Measurements from ENCODE around the gene FLOT1.

FLOT1 gene

DNA sequence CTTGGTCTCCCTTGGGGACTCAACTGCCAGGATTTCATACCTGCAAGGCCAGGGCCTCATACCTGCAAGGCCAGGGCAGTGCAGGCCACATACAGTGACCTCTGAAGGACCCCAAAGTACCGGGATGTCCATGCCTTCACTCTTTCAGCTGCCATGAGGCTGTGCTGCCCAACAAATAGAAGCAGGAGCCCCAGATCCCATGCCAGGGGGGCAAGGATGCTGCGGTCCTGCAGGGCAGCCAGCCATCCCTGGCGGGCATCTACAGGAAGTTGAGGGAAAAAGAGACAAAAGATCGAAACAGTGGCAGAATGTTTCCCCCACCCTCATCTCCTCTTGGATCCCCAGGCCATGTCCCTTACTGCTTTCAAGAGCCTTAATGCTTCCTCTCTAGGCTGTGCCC, 52.5 kb downstream of the FLOT1 start:
- no peak for DNase-seq

DNA sequence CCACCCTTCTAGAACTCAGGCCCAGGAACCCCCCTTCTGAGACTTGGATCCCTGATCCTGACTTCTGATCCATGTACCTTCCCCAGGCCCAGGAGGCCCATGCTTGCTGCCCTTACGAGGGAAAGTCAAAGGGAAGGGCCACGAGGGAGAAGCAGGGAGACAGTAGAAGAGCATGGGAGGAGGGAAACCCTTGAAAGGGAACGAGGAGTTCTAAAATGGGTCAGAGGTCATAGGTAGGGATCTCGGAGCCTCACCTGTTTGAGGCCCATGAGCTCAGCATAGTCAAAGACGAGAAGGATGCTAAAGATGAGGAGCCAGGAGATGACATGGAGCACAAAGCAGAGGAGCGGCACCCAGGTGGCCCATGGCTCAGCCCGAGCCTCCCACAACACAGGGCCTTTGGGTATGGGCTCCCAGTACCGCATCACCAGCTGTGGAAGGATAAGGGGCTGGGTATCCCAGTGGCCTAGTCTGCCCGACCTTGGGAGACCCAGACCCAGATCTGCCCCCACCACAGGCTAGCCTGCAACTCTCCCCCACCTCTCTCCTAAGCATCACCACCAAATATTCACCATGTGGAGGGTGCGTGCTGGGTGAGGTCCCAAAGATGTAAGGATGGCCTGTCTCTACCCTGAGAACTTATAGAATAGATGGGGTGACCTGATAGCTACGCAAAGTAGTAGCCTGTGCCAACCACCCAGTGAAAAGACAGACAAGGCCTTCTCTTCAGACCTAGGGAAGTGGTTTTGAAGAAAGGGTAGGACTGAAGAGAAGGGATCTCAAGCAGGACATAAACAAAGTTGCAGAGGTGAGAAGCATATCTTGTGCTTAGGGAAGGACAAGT, 53.2 kb downstream of the FLOT1 start:
- DNase-seq, result no peak

DNA sequence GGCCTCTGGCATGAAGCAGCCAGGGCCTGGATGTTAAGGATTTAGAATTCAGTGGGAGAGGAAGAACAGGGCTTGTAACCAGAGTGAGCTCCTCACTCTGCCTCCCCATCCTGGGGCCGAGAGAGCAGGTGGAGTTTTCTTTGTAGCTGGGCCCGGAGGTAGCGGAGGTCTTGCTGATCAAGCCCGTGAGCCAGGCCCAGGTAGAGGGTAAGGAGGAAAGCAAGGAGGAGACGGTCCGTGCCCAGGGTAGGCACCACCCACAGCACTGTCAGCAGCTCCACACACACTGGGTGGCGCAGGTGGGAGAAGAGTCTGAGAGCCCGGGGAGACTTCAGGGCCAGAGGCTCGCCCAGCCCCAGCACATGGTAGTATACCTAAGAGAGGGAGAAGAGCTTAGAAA, 53.9 kb downstream of the FLOT1 start:
- no peak for DNase-seq

DNA sequence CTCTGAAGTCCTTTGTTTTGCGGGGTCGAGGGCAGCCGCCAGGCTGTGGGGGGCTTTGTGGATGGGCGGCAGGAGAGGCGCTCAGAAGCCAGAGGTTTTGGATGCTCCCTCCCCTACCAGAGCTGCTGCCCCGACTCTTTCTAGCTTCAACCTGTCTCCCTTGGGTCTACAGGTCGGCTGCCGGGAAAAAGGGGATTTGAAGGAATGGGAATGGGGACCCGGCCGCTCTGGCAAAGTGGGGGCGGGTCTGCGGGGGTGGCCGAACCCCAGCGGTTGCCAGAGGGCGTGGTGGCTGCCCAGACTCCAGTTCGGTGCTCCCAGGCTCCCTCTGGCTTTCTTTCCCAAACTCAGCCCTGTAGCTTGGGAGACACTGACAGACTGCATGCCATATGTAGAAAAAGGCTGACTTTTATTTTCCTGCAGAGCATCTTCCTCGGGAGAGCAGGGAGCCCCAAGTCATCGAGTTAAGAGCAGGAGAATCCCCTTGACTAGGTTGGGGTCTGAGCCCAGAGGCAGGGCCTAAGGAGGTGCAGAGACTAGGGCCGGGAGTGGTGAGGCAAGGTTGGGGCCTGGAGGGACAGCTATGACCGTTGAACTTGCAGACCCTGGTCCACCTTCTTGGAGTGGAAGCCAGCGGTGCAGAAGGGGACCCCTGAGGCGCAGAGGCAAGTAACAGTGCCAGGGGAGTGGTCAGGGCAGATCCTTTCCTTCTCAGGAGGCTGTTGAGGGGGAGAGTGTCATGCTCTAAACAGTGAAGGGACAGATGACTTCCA, 54.6 kb downstream of the FLOT1 start:
- no peak for DNase-seq

DNA sequence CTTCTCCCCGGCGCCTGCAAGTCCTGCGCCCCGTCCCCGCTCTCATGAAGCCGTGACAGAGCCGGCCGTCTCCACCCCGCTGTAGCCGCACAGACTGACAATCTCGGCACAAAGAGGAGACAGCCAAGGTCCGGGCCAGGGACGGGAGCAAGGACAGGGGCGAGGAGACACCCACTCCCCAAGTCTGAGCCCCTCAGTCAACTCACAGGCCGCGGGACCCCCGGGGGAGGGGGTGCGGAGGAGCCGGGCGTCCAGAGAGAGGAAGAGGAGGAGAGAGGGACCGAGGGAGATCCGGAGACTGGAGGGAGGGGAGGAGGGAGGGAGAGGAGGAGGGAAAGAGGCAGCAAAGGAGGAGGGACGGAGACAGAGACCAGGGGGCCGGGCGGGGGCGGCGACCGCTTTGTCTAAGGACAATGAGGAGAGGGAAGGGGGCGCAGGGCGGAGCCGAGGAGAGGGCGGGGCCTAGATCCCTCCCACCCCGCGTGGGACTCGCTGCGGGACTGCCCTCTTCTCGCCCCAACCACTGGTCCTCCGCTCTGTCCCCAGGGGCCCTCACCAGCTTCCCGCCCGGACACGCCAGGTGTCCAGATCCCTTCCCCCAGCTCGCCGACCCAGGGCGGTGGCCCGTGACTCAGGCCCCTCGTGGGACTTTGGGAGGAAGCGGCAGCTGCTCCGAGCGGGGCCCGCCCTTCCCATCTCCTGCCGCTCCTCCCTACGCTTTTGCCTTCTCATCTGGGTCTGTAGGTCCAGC, 55.4 kb downstream of the FLOT1 start:
- peak; percentile 60 for DNase-seq

DNA sequence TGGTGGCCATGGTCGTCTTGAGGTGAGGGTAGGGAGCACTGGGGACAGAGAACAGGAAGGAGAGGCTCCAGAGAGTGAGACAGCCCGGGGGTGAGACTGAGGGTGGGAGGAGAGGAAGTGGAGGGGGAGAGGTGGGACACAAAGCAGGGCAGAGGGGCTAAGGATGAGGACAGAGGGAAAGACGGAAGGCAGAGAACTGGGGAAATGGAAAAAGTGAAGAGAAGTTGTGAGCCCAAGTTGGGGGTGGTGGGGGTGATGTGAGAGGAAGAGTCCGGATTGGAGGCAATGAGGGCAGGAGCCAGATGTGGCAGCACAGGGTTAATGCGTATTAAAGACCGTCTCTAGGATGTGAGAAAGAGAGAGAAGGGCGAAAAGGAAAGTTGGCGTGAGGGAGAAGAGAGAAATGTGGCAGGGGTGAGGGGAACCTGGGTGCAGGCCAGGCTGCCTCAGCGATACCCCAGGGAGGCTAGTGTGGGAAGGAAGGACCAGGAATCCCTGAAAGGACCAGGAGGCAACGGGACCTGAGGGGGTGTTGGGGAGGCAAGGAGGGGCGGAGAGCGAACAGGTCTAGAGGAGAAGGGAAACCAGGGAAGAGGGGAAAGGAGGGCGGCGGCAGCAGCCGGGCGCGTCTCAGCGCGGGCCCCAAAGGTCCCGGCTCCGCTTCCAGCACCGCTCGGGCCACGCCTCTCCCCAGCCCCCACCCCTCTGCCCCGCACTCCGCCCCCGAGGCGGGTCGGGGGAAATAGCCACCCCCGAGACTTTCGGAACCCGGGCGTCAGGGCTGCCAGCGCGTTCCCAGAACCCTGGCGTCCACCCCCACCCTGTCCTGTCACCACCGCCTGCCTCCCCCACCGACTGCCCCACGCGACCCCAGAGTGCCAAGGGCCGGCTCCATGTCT, 56.2 kb downstream of the FLOT1 start, which contains the start of gene PPP1R18:
PPP1R18 (minus strand) TSS at position 637 of the 899 bp plus-strand sequence; CDS start at position 10, 627 bp downstream.
- peak; percentile 65 for DNase-seq

DNA sequence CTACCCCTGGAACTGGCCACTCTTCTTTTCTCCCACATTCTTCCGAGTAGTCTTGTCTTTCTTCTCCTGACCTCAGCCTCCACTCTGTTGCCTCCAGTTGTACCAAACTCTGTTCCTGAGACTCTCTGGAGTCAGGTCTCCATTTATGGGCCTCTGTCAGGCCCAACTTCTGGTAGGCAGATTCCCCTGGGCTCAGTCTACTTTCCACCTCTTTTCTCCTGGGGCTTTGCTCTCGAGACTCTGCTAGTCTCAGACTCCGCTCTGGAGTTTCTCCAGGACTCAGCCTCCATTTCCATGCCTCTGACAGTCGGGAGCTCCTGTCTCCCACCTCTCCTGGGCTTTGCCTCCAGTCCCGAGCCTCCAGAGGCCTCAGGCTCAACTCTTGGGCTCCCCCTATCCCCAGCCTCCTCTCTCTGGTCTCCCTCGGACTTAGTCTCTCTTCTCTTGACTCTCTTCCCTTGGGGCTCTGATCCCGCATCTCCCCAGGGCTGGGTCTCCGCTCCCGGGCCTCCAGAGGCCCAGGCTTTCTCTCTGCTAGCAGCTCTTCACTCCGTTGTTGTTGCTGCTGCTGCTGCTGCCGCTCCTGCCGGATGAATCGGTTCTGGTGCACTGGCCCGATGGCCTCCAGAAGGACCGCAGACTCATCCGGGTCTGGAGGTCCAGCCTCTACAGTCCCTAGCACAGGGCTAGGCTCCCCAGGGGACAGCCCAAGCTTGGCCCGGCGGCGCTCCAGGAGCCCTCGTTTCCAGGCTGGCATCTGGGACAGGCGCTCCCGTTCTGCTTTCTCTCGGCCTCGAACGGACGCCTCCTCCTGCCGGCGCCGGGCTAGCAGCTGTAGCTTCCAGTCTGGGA, 57.1 kb downstream of the FLOT1 start:
- no peak for DNase-seq

DNA sequence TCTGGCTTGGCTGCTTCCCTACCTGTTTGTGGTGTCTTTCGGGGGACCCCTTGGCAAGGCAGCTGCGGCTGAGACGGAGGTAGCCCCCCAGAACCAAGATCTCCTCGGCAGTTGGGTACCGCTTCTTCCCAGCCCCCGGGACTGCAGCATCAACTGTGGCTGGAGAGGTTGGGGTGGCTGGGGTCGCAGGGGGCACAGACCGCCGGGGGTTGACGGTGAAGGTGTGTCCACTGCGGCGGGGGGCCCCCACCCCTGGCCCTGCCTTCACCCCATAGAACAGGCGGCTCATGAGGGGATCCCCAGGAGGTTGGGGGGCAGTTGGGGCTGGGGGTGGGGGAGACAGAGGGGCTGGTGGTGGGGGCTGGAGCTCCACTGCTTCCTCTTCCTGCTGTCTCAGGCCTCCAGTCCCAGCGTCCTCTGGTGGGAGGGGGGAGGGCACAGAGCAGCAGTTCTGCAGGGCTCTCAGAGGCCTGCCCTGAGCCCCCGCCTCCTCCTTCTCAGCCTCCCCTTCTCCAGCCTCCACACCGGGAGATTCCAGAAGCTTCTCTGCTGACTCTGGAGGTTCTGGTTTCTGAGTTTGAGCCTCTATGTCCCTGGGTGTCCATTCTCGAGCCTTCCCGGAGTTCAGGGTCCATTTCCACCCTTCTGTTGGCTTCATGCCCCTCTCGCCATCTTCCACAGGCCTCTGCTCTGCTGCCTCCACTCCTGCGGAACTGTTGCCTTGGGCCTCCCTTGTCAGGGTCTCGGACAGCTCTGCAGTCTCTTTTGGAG, 57.9 kb downstream of the FLOT1 start:
- no peak for DNase-seq

DNA sequence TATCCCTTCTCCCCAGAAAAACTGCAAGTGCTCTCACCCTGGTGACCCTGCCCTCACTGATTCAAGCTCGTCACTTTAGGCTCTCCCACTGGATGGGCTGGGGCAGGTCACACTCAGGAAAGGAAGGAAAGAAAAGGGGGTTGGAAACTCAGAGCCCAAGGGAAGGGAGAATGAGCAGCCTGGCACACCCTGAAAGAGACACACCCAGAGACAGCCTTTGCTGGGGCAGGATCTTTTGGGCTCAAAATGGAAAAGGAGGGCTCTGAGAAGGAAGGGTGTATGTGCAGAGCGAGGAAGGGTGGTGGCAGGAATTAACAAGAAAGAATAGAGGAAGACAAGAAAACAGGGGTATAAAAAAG, 58.5 kb downstream of the FLOT1 start:
- no peak for DNase-seq

GRCh38 chr6:30683183-30683979, 59.1 kb downstream of the FLOT1 start:
- no peak for DNase-seq

DNA sequence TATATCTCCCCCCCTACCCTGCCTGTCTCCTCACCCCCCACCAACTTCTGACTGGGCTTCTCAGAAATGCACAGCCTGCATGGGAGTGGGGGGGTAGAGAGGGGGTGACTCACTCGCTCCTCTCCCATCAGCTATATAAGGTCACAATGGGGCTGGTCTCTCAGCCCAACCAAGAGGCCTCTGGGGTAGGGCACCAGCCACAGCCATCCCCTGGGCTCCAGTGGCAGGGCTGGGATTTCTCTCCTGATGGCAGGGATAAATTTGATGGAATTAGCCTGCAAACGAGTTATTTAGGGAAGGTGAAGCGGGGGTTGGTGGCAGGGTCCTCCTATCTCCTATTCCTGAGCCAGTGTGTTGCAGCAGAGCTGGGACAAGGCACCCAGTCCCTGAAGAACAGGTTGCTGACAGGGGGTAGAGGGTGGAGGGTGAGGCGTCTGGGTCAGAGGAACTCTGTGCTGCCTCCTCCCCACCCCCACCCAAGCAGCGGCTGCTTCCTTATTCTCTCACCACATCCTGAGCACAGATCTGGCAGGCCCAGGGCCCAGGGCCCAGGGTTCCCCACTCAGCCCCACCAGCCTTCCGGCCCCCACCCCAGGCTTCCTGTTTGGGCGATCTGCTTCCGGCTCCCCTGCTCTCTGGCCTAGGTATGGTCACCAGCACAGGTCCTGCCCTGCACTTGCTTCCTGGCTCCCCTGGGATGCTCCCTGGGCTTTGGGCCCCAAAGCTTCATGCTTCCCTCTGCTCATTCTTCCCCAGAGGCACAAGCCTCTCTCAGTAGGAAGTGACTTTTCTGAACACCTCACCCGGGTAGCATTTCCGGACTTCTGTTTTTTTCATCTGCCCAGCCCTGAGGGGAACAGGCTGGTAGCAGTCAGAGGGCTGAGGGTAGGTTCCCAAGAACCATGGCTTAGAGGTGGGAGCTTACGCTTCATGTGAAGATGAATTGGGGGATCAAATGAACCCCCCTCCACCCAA, 60.1 kb downstream of the FLOT1 start:
- DNase-seq, result peak; percentile 68

DNA sequence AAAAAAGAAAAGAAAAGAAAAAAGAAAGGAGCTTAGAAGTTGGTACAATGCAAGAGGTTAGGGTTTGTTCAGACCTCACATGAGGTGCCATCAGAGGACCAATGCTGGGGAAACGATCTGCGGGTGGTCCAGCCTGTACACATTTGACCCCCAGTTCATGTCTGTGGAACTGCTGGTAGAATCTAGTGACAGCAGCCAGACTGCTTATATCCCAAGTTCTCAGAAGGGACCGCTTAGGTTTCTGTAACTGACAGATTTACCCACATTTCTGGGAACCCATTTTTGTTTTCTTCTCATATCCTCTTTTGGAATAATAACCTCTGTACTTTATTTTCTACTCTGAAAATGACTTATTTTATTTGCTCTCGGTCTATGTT, 60.7 kb downstream of the FLOT1 start:
- no peak for DNase-seq

DNA sequence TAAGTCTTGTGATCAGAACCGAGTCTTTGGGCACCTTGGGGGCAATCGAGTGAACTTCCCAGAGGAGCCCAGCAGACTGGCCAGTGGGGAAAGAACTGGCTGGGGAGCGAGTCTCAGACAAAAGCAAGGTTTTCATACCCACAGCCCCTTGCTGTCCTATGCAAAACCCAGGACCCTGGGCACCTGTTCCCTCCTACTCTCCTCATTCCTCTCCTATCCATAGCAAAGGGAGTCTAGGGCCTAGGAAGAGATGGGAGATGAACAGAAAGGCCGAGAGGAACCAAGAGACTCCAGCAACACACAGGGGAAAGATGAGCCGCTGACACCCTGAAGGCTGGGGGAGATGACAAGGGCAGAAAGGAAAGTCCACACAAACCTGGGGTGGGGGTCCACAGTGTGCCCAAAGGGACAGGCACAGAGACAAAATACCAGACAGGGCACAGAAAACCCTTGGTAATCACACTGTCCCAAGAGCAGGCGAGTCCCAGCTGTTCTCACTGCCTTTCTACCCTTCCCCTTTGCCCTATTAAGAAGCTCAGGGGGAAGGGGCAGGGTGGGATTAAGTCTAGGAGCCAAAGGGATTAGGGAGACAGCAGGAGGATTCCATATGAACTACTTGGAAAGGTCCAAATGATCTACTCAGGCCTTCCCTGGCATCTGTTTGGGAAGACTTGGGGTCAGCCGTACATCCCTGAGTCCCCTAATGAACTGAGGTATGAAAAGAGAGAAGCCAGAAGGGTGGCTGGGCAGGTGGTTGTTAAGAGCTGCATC, 62.5 kb downstream of the FLOT1 start:
- DNase-seq, result no peak

DNA sequence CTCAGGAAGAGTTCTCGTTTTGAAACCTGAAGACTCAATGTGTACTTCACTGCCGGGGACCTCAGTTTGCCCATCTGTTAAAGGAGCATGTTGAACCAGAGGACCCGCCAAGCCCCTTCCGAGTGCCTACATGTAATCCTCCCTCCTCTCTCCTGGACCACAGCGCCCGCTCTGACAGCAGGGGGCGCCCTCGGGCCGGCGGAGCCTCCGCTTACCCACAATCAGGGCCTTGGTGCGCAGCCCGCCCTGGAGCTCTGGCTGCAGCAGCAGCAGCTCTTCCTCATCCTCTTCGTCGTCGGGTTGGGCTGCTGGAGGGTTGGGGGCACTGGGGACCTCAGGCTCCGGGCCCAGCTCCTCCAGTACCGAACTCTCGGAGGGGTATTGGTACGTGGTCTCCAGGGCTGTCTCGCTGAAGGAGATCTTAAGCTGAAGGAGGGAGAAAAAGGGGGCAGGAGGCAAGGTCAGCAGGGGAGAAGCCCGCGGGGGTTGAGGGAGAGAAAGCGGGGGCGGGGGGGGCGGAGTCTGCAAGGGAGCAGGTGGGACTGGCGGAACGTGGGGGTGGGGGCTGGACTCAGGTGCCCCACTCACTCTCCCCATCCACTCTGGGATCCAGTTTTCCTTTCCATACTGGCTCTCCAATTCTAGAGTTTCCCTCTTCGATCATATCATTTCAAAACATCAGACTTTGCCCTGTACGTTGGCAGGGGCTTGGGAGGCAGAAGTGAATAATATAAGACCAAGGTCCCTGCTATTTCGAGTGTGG, 63.3 kb downstream of the FLOT1 start:
- DNase-seq, result peak; percentile 87
